Right cardiac atrium (tissue), 5 donors: Measurements from ENCODE around the gene MED19. TPM values are rescaled to one million over a fixed set of nuclear protein-coding genes. Genes with fewer than 3 reads are reported as not detected.
"Not testable (repeated sequence)": the region's sequence is repeated elsewhere in the genome, so short reads cannot be mapped to it uniquely, and the experiment has no call there.

Experiments used
- ATAC-seq, 2 donors: fragments of 200-7000 bp; cut with Tn5 transposase; one replicate each; pipeline versions ENCODE4 v1.8.0 to v1.9.1; 2020; ENCODE audit warnings: moderate library complexity in 2 of 2, mild to moderate bottlenecking in 1 of 2
- DNase-seq, 3 donors: peaks; one replicate each; pipeline ENCODE4 v3.0.0-alpha.2; 2020
- H3K27ac ChIP-seq: one replicate; pipeline ENCODE4 v1.5.1; 2013; ENCODE audit warnings: mild to moderate bottlenecking, low read length, control low read depth, moderate library complexity
- H3K27me3 ChIP-seq: one replicate; pipeline ENCODE4 v1.6.1; 2013; ENCODE audit not compliant: control insufficient read depth, insufficient read depth
- H3K4me1 ChIP-seq: one replicate; pipeline ENCODE4 v1.6.1; 2013; ENCODE audit warnings: low read length; ENCODE audit not compliant: control insufficient read depth, insufficient read depth
- H3K4me3 ChIP-seq: one replicate; pipeline ENCODE4 v1.5.1; 2013; ENCODE audit warnings: low read length, control low read depth
- H3K9me3 ChIP-seq: one replicate; pipeline ENCODE4 v1.6.1; 2013; ENCODE audit warnings: low read length; ENCODE audit not compliant: control insufficient read depth
- WGBS: extraction: QIAGEN DNeasy Blood & Tissue Kit; methylation state at CpG from one replicate; pipeline ENCODE4 v1.1.7; 2013; 5-methylcytosine and 5-hydroxymethylcytosine counted together
- intact Hi-C, 4 donors: fragments of 100-400 bp; cut with DNase I; formaldehyde crosslinking; loops; one replicate each; pipeline versions ENCODE4 v1.11.0 to v1.14.0; 2022 to 2023
- polyA plus RNA-seq: library from polyadenylated mRNA; stranded (reverse); fragments of 200-250 nt; gene quantifications from one replicate; pipeline ENCODE4 v1.2.3, GENCODE V29; 2013
- total RNA-seq, 4 donors: library from RNA; stranded (reverse); fragmentation: NEBNext Ultra II Directional; extraction: Animal tissue kit (Norgen Biotek cat#: 25700); gene quantifications; one replicate each; pipeline ENCODE4 v1.2.1, GENCODE V29; 2021
- donor health status: healthy with polysubstance abuse.
- donor health status: DM: no; HTN: yes; CAD: no.
- donor health status: DM: no; HTN: no; CAD: no.
- donor health status: DM: no; HTN: yes; CAD: no; lungs with severe emphysema.
- donor health status: DM: yes; HTN: yes; CAD: no.

Gene MED19
- total and polyA plus RNA-seq, 5 donors: 8.4 to 10.5 (median 9.8) TPM

GRCh38 chr11:57741132-57742086 is 29.4 kb upstream of the MED19 start, which contains the start of gene SELENOH:
Gene SELENOH (plus strand): TSS chr11:57741491. CDS start chr11:57741596, 105 bp downstream.
- Histone ChIP-seq H3K4me3 (peak within 1 kb of the TSS; percentile 65), H3K27me3 (no peaks in the 10 kb centered on the region), H3K27ac (peak within 1 kb of the TSS; percentile 85), H3K9me3 (no peaks in the 10 kb centered on the region), H3K4me1 (peaks cover 1% of the 10 kb centered on the region)
- peak; percentile 97 to 98 (median 98) for DNase-seq
- peak; percentile 98 to 99 for ATAC-seq
- under 1% methylated on average over 75 of the region's 75 CpGs for WGBS
- intact Hi-C loops: loop anchor here in 2 of 4 donors (10.0 kb wide), 1 partner anchor 63 kb away; no protein-coding TSS in a partner anchor

- no peaks in the 10 kb centered on the region for H3K27me3 ChIP-seq
- 66% methylated on average over 3 of the region's 3 CpGs for WGBS
- no peaks in the 10 kb centered on the region for H3K9me3 ChIP-seq
- intact Hi-C loops: no loop called here
- DNase-seq: no peak
- no peaks in the 10 kb centered on the region for H3K4me1 ChIP-seq
- H3K4me3 ChIP-seq: no peak overlapping the region
- no peak overlapping the region for H3K27ac ChIP-seq
- ATAC-seq: peak in 1 of 2 donors; percentile 6
Observed at GRCh38 chr11:57735619-57736298, 23.7 kb upstream of the MED19 start.

GRCh38 chr11:57732661-57733060 is 20.6 kb upstream of the MED19 start:
- no peak overlapping the region for H3K4me3 ChIP-seq
- ATAC-seq (no peak), DNase-seq (no peak)
- no peaks in the 10 kb centered on the region for H3K4me1 ChIP-seq
- H3K27ac ChIP-seq: no peak overlapping the region
- H3K27me3 ChIP-seq: no peaks in the 10 kb centered on the region
- H3K9me3 ChIP-seq: no peaks in the 10 kb centered on the region
- intact Hi-C loops: no loop called here
- 96% methylated on average over 1 of the region's 1 CpG for whole genome bisulfite sequencing

GRCh38 chr11:57729479-57729878 is 17.5 kb upstream of the MED19 start:
- DNase-seq: no peak
- Histone ChIP-seq H3K27ac (no peak overlapping the region), H3K9me3 (no peaks in the 10 kb centered on the region), H3K4me3 (no peak overlapping the region), H3K27me3 (no peaks in the 10 kb centered on the region), H3K4me1 (no peaks in the 10 kb centered on the region)
- ATAC-seq: no peak
- intact Hi-C loops: no loop called here
- WGBS: 96% methylated on average over 7 of the region's 7 CpGs

- ATAC-seq (no peak), DNase-seq (no peak)
- intact Hi-C loops: no loop called here
- Histone ChIP-seq H3K4me1 (no peaks in the 10 kb centered on the region), H3K27ac (no peak overlapping the region), H3K9me3 (no peaks in the 10 kb centered on the region), H3K27me3 (no peaks in the 10 kb centered on the region), H3K4me3 (no peak overlapping the region)
- WGBS: 75% methylated on average over 7 of the region's 7 CpGs
Observed at GRCh38 chr11:57728829-57729228, 16.8 kb upstream of the MED19 start.

GRCh38 chr11:57727185-57727584 is 15.2 kb upstream of the MED19 start:
- ATAC-seq (no peak), DNase-seq (no peak)
- no peaks in the 10 kb centered on the region for H3K27me3 ChIP-seq
- H3K4me1 ChIP-seq: no peaks in the 10 kb centered on the region
- no peak overlapping the region for H3K27ac ChIP-seq
- intact Hi-C loops: no loop called here
- 60% methylated on average over 2 of the region's 2 CpGs for WGBS
- H3K4me3 ChIP-seq: no peak overlapping the region
- no peaks in the 10 kb centered on the region for H3K9me3 ChIP-seq

- intact Hi-C loops, DNase-seq, H3K4me3 ChIP-seq, H3K4me1 ChIP-seq, ATAC-seq, H3K27me3 ChIP-seq, H3K27ac ChIP-seq, H3K9me3 ChIP-seq: not testable (repeated sequence)
- 97% methylated on average over 27 of the region's 34 CpGs for WGBS
Observed at GRCh38 chr11:57716726-57717125, 4.7 kb upstream of the MED19 start.

- WGBS: 94% methylated on average over 2 of the region's 2 CpGs
- H3K9me3 ChIP-seq: no peaks in the 10 kb centered on the region
- intact Hi-C loops: no loop called here
- DNase-seq: no peak
- no peak overlapping the region for H3K27ac ChIP-seq
- no peaks in the 10 kb centered on the region for H3K4me1 ChIP-seq
- H3K27me3 ChIP-seq: no peaks in the 10 kb centered on the region
- peak overlapping the region; percentile 72 for H3K4me3 ChIP-seq
- ATAC-seq: no peak
Observed at GRCh38 chr11:57713835-57714234, 1.8 kb upstream of the MED19 start.

- under 1% methylated on average over 53 of the region's 53 CpGs for WGBS
- no peaks in the 10 kb centered on the region for H3K4me1 ChIP-seq
- intact Hi-C loops: no loop called here
- H3K27me3 ChIP-seq: no peaks in the 10 kb centered on the region
- DNase-seq (peak; percentile 93 to 97 (median 95)), ATAC-seq (peak; percentile 98)
- H3K9me3 ChIP-seq: no peaks in the 10 kb centered on the region
- H3K4me3 ChIP-seq: peak within 1 kb of the TSS; percentile 78
- H3K27ac ChIP-seq: peak within 1 kb of the TSS; percentile 51
Observed at GRCh38 chr11:57712256-57713150, 488 bp upstream of the MED19 start, which contains the start of gene TMX2. Gene TMX2 (plus strand): TSS chr11:57712593. CDS start chr11:57712619, 26 bp downstream.

GRCh38 chr11:57709802-57710367 is 2.1 kb downstream of the MED19 start:
- ATAC-seq (no peak), DNase-seq (no peak)
- Histone ChIP-seq H3K27ac (no peak overlapping the region), H3K4me3 (no peak overlapping the region), H3K27me3 (no peaks in the 10 kb centered on the region), H3K4me1 (no peaks in the 10 kb centered on the region), H3K9me3 (no peaks in the 10 kb centered on the region)
- intact Hi-C loops: loop anchor here in 1 of 4 donors (5.0 kb wide), 1 partner anchor 43 kb away; the partner anchor contains the start of gene ZDHHC5
- 95% methylated on average over 5 of the region's 5 CpGs for WGBS
